Measurements from ENCODE around the gene CABLES2. TPM values are rescaled to one million over a fixed set of nuclear protein-coding genes. Genes with fewer than 3 reads are reported as not detected.
A peak's percentile ranks its signal among the peaks of the same experiment; 100 is the strongest.

CABLES2 gene
- 9.5 and 9.8 TPM in 2 replicates for total RNA-seq (2014; rRNA removed; shearing (Covaris generic))

- peak; percentile 98 for DNase-seq (ENCODE audit: low spot score)
Measured at GRCh38 chr20:62407221-62407992, at the start of gene CABLES2. Gene CABLES2 (minus strand): TSS chr20:62407285. CDS start chr20:62407276, 9 bp downstream.

DNA sequence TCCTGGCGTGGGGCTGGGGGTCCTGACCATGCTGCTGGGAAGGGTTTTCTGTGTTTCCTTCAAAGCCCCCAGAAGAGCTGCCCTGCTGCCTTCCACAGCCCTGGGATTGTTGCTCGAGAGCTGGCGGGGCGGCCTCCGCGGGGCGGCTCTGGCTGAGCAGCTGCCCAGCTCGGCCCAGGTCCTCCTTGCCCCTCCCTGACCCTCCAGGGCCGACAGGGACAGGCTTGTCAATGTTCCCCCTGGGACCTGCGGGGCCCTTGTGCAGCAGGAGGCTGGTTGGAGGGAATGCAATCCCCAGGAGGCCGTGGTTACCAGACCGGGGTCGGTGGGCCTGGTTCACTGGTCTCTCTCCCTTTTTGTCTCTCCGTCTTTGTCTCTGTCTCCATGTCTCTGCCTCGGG lies 48.8 kb upstream of the CABLES2 start:
- DNase-seq (ENCODE audit: low spot score): no peak

GRCh38 chr20:62454904-62455636 lies 48.0 kb upstream of the CABLES2 start:
- DNase-seq (ENCODE audit: low spot score): no peak

DNA sequence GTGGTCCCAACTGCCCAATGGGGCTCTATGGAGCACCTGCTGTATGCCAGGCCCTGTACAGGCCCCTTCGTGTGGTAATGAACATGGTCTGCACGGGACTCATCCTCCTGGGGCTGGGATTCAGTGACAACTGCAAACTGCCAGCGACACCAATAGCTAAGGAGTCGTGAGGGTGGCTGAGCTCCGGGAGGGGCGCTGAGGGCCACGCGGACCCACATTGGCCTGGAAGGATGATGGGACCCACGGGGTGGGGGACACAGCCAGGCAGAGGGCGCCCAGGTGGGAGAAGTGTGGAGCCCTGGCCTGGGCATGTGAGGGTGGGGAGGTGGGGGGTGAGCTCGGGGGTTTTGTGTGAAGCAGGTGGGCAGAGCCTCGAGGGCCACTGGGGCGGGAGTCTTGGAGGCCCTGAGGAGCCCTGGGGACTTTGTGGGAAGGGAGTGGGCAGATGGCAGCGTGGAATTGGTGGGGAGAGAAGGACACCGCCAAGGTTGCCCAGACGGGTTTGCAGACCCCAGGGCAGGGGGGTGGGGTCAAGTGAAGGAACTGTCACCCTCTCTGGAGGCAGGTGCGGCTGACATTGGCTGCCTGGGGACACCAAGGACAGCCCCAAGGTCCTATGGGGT lies 46.2 kb upstream of the CABLES2 start:
- no peak for DNase-seq (ENCODE audit: low spot score)

- peak; percentile 28 for DNase-seq (ENCODE audit: low spot score)
Measured at GRCh38 chr20:62452475-62453095, 45.5 kb upstream of the CABLES2 start.

GRCh38 chr20:62451970-62452369 lies 44.9 kb upstream of the CABLES2 start:
- no peak for DNase-seq (ENCODE audit: low spot score)

DNA sequence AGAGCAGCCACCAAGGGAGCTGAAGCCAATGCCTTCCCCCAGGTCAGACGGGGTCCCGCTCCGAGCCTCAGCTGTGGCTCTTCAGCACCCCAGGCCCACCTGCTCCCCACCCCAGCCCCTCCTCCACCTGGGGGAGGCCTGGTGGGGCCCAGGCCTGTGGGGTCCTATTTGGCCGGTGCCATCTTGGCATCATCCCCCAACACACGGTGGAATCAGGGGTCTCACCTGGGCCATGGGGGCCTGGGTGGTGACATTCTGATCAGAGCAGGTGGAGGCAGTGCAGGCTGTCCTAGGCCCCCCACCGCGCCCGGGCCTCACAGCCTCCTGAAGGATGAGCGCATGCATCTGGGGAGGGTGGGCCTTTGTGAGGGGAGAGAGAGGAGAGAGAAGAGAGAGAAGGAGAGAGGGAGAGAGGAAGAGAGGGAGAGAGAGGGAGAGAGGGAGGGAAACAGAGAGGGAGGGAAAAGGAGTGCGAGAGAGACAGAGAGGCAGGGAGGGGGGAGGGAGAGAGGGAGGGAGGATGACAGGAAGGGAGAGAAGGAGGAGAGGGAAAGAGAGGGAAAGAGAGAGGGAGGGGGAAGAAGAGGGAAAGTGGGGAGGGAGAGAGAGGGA lies 44.2 kb upstream of the CABLES2 start:
- no peak for DNase-seq (ENCODE audit: low spot score)

DNA sequence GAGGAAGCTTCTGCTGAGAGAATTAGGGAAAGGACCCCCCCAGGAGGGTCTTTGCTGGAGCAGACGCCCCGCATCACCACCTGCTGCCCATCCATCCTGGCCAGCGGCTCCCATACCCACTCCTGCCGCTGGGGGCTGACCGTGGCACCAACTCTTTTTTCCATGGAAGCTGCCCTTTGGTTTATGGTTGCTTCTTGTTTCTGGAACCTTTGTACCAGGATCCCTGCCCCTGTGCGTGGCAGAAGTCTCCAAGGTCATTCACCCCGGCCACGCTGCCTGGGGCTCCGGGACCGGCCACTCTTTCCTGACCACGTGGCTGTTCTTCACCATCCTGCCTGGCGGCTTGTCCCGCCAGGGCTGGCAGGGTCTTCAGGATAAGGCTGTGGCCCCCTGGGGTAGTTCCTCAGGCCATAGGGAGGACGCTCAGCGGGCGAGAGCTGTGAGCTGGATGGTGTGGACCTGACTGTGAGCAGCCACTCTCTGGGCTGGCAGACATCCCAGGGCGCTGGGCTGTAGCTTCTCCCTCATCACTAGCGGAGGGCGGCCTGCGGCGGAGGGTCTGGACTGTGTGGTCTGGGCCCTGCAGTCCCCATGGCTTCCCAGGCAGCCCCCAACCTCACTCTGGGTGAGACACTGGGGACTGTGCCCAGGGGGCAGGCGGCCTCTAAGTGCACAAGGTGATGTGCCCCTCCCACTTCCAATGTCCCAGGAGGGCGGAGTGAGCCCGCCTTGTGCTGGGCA lies 43.0 kb upstream of the CABLES2 start:
- peak; percentile 63 for DNase-seq (ENCODE audit: low spot score)

DNA sequence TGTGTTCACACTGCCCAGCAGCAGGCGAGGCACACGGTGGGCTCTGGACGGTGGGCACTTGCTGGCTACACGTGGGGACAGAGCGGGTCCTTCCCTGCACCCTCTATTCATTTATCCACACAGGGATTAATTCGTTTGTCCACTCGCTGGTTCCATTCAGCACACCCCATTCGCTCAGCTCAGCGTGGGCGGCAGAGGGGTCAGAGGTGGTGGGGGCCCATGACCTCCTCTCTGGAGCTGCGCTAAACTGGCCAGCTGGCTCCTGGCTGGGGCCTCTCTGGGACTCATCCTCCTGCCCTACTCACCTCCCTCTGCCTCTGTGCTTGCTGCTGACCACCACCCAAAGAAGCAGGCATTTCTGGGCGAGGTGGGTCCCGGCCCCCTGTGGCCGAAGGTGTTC lies 41.7 kb upstream of the CABLES2 start:
- DNase-seq (ENCODE audit: low spot score): no peak

DNA sequence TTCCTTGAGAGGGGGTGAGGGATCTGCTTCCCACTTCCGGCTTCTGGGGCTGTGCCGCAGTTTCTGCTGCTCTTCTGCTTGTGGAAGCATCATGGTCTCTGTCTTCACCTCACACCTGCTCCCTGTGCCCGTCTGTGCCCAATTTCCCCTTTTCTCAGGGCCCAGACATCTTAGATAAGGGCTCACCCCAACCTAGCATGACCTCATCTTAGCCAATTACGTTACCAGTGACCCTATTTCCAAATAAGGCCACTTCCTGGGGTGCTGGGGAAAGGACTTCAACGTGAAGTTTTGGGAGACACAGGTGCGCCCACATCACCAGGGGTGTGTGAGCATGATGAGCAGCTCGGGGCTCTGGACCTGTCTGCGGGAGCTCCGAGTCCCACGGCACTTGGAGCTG lies 41.0 kb upstream of the CABLES2 start:
- no peak for DNase-seq (ENCODE audit: low spot score)

- DNase-seq (ENCODE audit: low spot score): no peak
Measured at GRCh38 chr20:62446888-62447869, 40.1 kb upstream of the CABLES2 start.

- DNase-seq (ENCODE audit: low spot score): no peak
Measured at GRCh38 chr20:62446481-62446880, 39.4 kb upstream of the CABLES2 start.

DNA sequence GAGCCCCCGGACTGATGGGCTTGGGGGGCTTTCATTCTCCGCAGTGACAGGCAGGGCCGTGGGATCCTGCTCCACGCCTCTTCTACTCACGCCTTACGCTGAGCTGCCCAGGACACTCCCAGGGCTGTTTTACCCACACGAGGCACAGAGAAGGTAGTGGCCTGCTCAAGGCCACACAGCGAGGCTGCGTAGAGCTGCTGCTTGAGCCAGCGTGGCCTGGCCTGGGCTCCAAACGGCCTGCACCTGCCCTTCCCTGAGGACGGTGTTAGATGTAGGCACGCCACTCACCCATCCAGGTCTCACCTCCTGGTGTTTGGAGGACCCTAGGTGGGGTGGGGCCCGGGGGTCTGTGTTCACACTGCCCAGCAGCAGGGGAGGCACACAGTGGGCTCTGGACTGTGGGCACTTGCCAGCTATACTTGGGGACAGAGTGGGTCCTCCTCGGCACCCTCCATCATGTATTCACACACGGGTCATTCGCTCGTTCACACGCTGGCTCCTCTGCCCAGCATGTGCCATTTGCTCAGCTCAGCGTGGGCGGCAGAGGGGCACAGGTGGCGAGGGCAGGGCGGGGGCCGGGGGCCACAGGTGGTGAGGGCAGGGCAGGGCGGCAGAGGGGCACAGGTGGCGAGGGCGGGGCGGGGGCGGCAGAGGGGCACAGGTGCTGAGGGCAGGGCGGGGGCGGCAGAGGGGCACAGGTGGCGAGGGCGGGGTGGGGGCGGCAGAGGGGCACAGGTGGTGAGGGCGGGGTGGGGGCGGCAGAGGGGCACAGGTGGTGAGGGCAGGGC lies 38.7 kb upstream of the CABLES2 start:
- no peak for DNase-seq (ENCODE audit: low spot score)

GRCh38 chr20:62444286-62444685 lies 37.2 kb upstream of the CABLES2 start:
- no peak for DNase-seq (ENCODE audit: low spot score)

- no peak for DNase-seq (ENCODE audit: low spot score)
Measured at GRCh38 chr20:62441987-62442539, 35.0 kb upstream of the CABLES2 start.

- no peak for DNase-seq (ENCODE audit: low spot score)
Measured at GRCh38 chr20:62439218-62439617, 32.1 kb upstream of the CABLES2 start.

DNA sequence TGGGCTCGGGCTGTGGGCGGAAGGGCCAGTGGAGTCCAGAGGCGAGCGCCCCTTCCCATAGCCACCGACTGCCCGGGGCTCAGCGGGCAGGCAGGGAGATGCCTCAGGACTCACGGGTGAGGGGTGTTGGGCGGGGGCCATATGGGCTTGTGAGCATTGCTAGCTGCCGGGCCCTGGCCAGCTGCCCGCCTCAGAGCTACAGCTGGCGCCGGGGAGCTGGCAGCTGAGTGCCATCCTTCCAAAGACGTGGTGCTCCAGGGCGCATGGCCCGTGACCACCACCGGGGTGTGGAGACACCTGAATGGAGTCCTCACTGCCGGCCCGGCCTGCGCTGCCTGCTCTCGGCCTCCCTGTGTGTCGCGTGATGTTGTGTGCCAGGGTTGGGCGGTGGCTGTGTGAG lies 30.8 kb upstream of the CABLES2 start:
- no peak for DNase-seq (ENCODE audit: low spot score)

DNA sequence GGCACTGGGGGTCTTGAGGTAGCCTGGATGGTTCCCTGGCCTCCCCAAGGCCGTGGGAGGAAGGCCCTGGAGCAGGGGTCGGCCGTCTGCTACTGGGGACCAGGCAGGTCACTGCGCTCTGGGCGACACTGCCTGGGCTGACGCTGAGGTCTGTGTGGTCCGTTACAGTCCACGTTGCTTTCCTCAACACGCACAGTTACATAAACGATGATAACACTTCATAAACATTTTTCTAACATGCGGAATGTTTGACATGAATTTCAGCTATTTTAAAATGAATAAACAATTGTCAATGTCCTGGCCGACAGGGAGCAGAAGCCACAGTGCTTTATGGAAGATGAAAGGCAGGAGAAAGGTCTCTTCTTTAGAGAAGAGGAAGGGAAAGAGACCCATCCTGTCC lies 30.4 kb upstream of the CABLES2 start:
- no peak for DNase-seq (ENCODE audit: low spot score)

DNA sequence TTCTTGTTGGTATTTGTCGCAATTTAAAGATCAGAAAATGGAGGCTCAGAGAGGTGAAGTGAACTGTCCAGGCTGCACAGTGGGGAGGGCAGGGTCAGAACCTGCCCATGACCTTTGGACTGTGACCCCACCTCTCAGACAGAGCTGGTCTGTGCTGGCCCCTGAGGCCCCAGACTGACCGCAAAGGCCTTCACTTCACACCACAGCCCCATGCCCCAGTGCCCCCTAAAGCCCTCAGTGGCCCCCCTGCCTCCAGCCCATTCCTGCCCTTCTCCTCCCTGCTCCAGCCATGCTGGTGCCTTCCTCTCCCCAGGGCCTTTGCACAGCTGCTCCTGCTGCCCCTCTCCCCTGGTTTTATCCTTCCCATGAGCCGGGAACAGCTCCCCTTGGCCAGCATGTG lies 29.6 kb upstream of the CABLES2 start:
- no peak for DNase-seq (ENCODE audit: low spot score)

Data from HT-29 (cell line).